A549 (cell line): ENCODE results near the gene PCGF5. TPM values are rescaled to one million over a fixed set of nuclear protein-coding genes. Genes with fewer than 3 reads are reported as not detected.
"Not testable (repeated sequence)": the region's sequence is repeated elsewhere in the genome, so short reads cannot be mapped to it uniquely, and the experiment has no call there.

Experiments used
- ATAC-seq, 2 experiments: fragments of 200-7000 bp in 1 of 2; fragments of >200 bp in 1 of 2; cut with Nextera tagmentation in 1 of 2; cut with Tn5 transposase in 1 of 2; 3 replicates each; pipeline versions ENCODE4 v1.8.0 to v1.9.1; 2018 to 2020; ENCODE audit warnings: mild to moderate bottlenecking in 1 of 2, moderate library complexity in 1 of 2
- CTCF ChIA-PET: fragments of 300-600 bp; sonication (Branson Sonifier 250); formaldehyde crosslinking; extraction: SDS; loops from one replicate; lab custom pipeline; 2021; ENCODE audit warnings: antibody characterized with exemption, inconsistent platforms; lab: Yijun Ruan, JAX
- POLR2A ChIA-PET: fragments of 350-600 bp; formaldehyde crosslinking; extraction: SDS; loops from one replicate; lab custom pipeline; 2021; ENCODE audit warnings: antibody characterized with exemption, inconsistent platforms; lab: Yijun Ruan, JAX
- DNase-seq, 2 experiments: peaks; one replicate each; pipeline versions ENCODE4 v3.0.0 to v3.0.0-alpha.2; 2011 to 2016; ENCODE audit warnings: low read depth in 1 of 2, low spot score in 1 of 2
- FAIRE-seq: peaks from 2 replicates; lab custom pipeline; 2011; peaks lifted over from hg19 to GRCh38; lab: Jason Lieb, UNC
- H3K27ac ChIP-seq, 2 experiments: fragments of >200 bp; sonication (Bioruptor Twin); formaldehyde crosslinking; 3 replicates each; pipeline ENCODE4 v1.5.1; 2016 to 2017
- H3K4me1 ChIP-seq: fragments of >200 bp; sonication (Bioruptor Twin); formaldehyde crosslinking; 3 replicates; pipeline ENCODE4 v1.6.1; 2016
- H3K4me2 ChIP-seq: fragments of >200 bp; sonication (Bioruptor Twin); formaldehyde crosslinking; 3 replicates; pipeline ENCODE4 v1.6.1; 2016
- H3K4me3 ChIP-seq: fragments of >200 bp; sonication (Bioruptor Twin); formaldehyde crosslinking; 3 replicates; pipeline ENCODE4 v1.5.1; 2016
- H3K9me3 ChIP-seq: fragments of >200 bp; sonication (Bioruptor Twin); formaldehyde crosslinking; 3 replicates; pipeline ENCODE4 v1.6.1; 2016
- BHLHE40 ChIP-seq: IDR thresholded peaks from 2 replicates; pipeline ENCODE4 v1.6.1; 2012; ENCODE audit warnings: low read depth, low read length, inconsistent platforms
- CHD2 ChIP-seq: fragments of 150-350 bp; IDR thresholded peaks from 2 replicates; pipeline ENCODE4 v1.6.1; 2014; ENCODE audit warnings: low read length; ENCODE audit not compliant: partially characterized antibody
- CHD4 ChIP-seq: fragments of 200-600 bp; sonication (generic); IDR thresholded peaks from 2 replicates; pipeline ENCODE4 v1.6.1; 2016; ENCODE audit warnings: antibody characterized with exemption, mild to moderate bottlenecking, borderline replicate concordance
- EHMT2 ChIP-seq: fragments of 200-600 bp; sonication (generic); IDR thresholded peaks from 2 replicates; pipeline ENCODE4 v1.6.1; 2016; ENCODE audit warnings: antibody characterized with exemption, low read depth, mild to moderate bottlenecking, moderate library complexity
- ESRRA ChIP-seq: fragments of 150-350 bp; IDR thresholded peaks from 2 replicates; pipeline ENCODE4 v1.6.1; 2014; ENCODE audit warnings: mild to moderate bottlenecking, low read length, borderline replicate concordance
- HOXB13 ChIP-seq: fragments of 250-450 bp; sonication (Bioruptor Pico); IDR thresholded peaks from 2 replicates; pipeline ENCODE4 v1.5.0; 2020; ENCODE audit warnings: low read depth, mild to moderate bottlenecking, moderate library complexity
- JUNB ChIP-seq: fragments of >200 bp; sonication (Bioruptor Twin); formaldehyde crosslinking; IDR thresholded peaks from 2 replicates; pipeline ENCODE4 v1.6.1; 2016
- KDM5A ChIP-seq: fragments of 200-600 bp; sonication (generic); IDR thresholded peaks from 2 replicates; pipeline ENCODE4 v1.6.1; 2016; ENCODE audit warnings: antibody characterized with exemption, mild to moderate bottlenecking
- MAFK ChIP-seq: fragments of 450-650 bp; IDR thresholded peaks from 2 replicates; pipeline ENCODE4 v1.6.1; 2014; ENCODE audit not compliant: partially characterized antibody
- MAZ ChIP-seq: fragments of 150-350 bp; IDR thresholded peaks from 2 replicates; pipeline ENCODE4 v1.6.1; 2014; ENCODE audit warnings: antibody characterized with exemption, low read depth, low read length, borderline replicate concordance
- NPAS2 ChIP-seq: fragments of 250-450 bp; sonication (Bioruptor Pico); IDR thresholded peaks from 2 replicates; pipeline ENCODE4 v1.8.0; 2022; ENCODE audit warnings: mild to moderate bottlenecking, moderate library complexity, borderline replicate concordance
- PHF8 ChIP-seq: fragments of 200-600 bp; sonication (generic); IDR thresholded peaks from 2 replicates; pipeline ENCODE4 v1.6.1; 2016; ENCODE audit warnings: low read depth, mild to moderate bottlenecking, antibody characterized with exemption, moderate library complexity, borderline replicate concordance
- POLR2AphosphoS2 ChIP-seq: conservative IDR thresholded peaks from 2 replicates; pipeline ENCODE4 v1.6.1; 2012; ENCODE audit warnings: low read length, improper control_type of control experiment, inconsistent platforms
- RFX5 ChIP-seq: fragments of 450-650 bp; IDR thresholded peaks from 2 replicates; pipeline ENCODE4 v1.7.1; 2014; ENCODE audit warnings: antibody characterized with exemption, mild to moderate bottlenecking, moderate library complexity
- SMC3 ChIP-seq: fragments of >200 bp; sonication (Bioruptor Twin); formaldehyde crosslinking; IDR thresholded peaks from 3 replicates; pipeline ENCODE4 v1.6.1; 2018; ENCODE audit warnings: inconsistent platforms
- TFCP2L1 ChIP-seq: fragments of 250-450 bp; sonication (Bioruptor Pico); IDR thresholded peaks from 2 replicates; pipeline ENCODE4 v1.5.0; 2021; ENCODE audit warnings: mild to moderate bottlenecking
- TP53 ChIP-seq: fragments of 250-450 bp; sonication (Bioruptor Pico); IDR thresholded peaks from 2 replicates; pipeline ENCODE4 v1.5.0; 2021; ENCODE audit warnings: mild to moderate bottlenecking, moderate library complexity
- ZC3H11A ChIP-seq: fragments of 450-650 bp; IDR thresholded peaks from 2 replicates; pipeline ENCODE4 v1.6.1; 2014; ENCODE audit warnings: antibody characterized with exemption, mild to moderate bottlenecking
- ZFP36 ChIP-seq: fragments of 450-650 bp; IDR thresholded peaks from 2 replicates; pipeline ENCODE4 v1.6.1; 2014; ENCODE audit warnings: borderline replicate concordance; ENCODE audit not compliant: partially characterized antibody
- ZNF302 ChIP-seq: fragments of 250-450 bp; sonication (Bioruptor Pico); IDR thresholded peaks from 2 replicates; pipeline ENCODE4 v1.9.0; 2021; ENCODE audit warnings: inconsistent platforms, mild to moderate bottlenecking, moderate library complexity
- ZSCAN20 ChIP-seq: fragments of 250-450 bp; sonication (Bioruptor Pico); IDR thresholded peaks from 2 replicates; pipeline ENCODE4 v1.8.0; 2022; ENCODE audit warnings: mild to moderate bottlenecking, moderate library complexity
- WGBS: methylation state at CpG from one replicate; pipeline ENCODE4 v1.1.6; 2017; ENCODE audit errors: missing lambda C conversion rate; 5-methylcytosine and 5-hydroxymethylcytosine counted together
- polyA plus RNA-seq, 4 experiments: library from polyadenylated mRNA; depleted of rRNA in 3 of 4; stranded (reverse); fragments of >200 nt; fragmentation: RNase III in 1 of 4; extraction: RNeasy Plus Mini Kit Qiagen cat#74134 plus additional on column Dnase treatment in 1 of 4; gene quantifications; 2 replicates in 3 of 4; 3 replicates in 1 of 4; pipeline ENCODE4 v1.2.3, GENCODE V29; 2011 to 2017
- TF ChIP-seq, protein P1 (sequence below): fragments of 150-350 bp; IDR thresholded peaks from 2 replicates; pipeline ENCODE4 v1.6.1; 2014; ENCODE audit warnings: low read depth, mild to moderate bottlenecking, low read length
- TF ChIP-seq, protein P2 (sequence below): IDR thresholded peaks from 2 replicates; pipeline ENCODE4 v1.6.1; 2012
- TF ChIP-seq, protein P3 (sequence below): fragments of 450-650 bp; IDR thresholded peaks from 2 replicates; pipeline ENCODE4 v1.6.1; 2014; ENCODE audit warnings: antibody characterized with exemption
- TF ChIP-seq, protein P4 (sequence below): fragments of 250-450 bp; sonication (Bioruptor Pico); IDR thresholded peaks from 2 replicates; pipeline ENCODE4 v1.5.0; 2020; ENCODE audit warnings: low read depth, mild to moderate bottlenecking, moderate library complexity

The PCGF5 gene
- polyA plus RNA-seq, 2 of the 4 experiments (the other 2 are of a cell fraction), result 28.5 to 39.9 TPM

DNA sequence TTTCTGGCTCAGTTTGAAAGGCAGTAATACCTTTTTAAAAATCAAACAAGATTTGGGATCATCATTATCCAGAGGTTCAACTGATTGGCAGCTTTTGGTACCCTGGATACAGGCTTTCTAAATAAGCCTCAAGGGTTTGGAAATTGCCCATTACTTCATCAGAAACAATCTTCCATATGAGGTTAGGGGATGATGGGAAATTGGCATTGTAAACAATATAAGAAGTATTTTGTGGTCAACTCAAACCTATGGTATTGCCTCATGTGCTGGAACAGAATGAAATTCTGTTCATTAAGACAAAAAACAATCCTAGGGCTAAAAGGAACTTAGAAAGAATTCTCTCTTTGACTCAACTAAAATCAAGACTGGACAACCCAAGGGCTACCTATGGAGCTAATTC, 97.1 kb downstream of the PCGF5 start:
- Histone ChIP-seq H3K4me1 (no peaks in the 10 kb centered on the region), H3K4me2 (no peak overlapping the region), H3K9me3 (no peaks in the 10 kb centered on the region; the same call in 2 of the 3 replicates), H3K4me3 (no peak overlapping the region), H3K27ac (no peak overlapping the region)
- DNase-seq (no peak), FAIRE-seq (no peak), ATAC-seq (no peak)
- POLR2A ChIA-PET, result no interaction called here
- TF ChIP-seq TP53 (CRISPR knock-in tag) (no peak), ZNF302 (CRISPR knock-in tag) (no peak), SMC3 (no peak), ZC3H11A (no peak), MAZ (no peak), KDM5A (no peak), PHF8 (no peak), HOXB13 (CRISPR knock-in tag) (no peak), EHMT2 (no peak), CHD2 (no peak), MAFK (no peak), NPAS2 (CRISPR knock-in tag) (no peak), POLR2AphosphoS2 (no peak), ZFP36 (no peak), RFX5 (no peak)
- TF ChIP-seq, protein P1, sequence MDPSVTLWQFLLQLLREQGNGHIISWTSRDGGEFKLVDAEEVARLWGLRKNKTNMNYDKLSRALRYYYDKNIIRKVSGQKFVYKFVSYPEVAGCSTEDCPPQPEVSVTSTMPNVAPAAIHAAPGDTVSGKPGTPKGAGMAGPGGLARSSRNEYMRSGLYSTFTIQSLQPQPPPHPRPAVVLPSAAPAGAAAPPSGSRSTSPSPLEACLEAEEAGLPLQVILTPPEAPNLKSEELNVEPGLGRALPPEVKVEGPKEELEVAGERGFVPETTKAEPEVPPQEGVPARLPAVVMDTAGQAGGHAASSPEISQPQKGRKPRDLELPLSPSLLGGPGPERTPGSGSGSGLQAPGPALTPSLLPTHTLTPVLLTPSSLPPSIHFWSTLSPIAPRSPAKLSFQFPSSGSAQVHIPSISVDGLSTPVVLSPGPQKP, result no peak
- TF ChIP-seq, protein P2, sequence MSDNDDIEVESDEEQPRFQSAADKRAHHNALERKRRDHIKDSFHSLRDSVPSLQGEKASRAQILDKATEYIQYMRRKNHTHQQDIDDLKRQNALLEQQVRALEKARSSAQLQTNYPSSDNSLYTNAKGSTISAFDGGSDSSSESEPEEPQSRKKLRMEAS, result no peak
- CTCF ChIA-PET, result interaction anchor here (10.8 kb wide), 1 partner anchor 19 kb away, joined by 94 read pairs; no protein-coding TSS in a partner anchor

DNA sequence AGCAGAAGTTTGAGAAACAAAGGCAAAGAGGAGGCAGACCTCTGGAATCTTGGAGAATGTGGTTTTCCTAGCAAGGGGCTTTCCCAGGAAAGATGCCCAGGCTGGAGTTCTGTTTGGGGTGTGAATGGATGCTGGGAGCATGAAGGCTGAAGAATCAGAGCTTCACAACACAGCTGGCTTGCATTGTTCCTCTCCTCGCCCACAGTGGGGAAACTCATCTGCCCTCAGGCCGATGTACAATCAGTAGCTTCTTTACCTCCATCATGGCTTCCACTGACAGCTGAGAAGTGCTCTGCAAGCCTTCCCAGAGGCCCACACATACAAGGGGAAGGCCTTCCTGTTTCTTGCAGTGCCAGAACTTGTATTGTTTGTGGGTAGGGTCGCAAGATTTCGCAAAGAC, 98.9 kb downstream of the PCGF5 start:
- TF ChIP-seq TFCP2L1 (no peak), ZSCAN20 (CRISPR knock-in tag) (no peak), ESRRA (no peak), KDM5A (no peak), BHLHE40 (no peak), JUNB (no peak), CHD4 (no peak)
- TF ChIP-seq, protein P3, sequence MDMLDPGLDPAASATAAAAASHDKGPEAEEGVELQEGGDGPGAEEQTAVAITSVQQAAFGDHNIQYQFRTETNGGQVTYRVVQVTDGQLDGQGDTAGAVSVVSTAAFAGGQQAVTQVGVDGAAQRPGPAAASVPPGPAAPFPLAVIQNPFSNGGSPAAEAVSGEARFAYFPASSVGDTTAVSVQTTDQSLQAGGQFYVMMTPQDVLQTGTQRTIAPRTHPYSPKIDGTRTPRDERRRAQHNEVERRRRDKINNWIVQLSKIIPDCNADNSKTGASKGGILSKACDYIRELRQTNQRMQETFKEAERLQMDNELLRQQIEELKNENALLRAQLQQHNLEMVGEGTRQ, result no peak
- TF ChIP-seq, protein P4, sequence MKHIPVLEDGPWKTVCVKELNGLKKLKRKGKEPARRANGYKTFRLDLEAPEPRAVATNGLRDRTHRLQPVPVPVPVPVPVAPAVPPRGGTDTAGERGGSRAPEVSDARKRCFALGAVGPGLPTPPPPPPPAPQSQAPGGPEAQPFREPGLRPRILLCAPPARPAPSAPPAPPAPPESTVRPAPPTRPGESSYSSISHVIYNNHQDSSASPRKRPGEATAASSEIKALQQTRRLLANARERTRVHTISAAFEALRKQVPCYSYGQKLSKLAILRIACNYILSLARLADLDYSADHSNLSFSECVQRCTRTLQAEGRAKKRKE (CRISPR knock-in tag), result no peak
- H3K27ac ChIP-seq, result no peak overlapping the region
- H3K9me3 ChIP-seq, result no peaks in the 10 kb centered on the region; the same call in 2 of the 3 replicates
- no peaks in the 10 kb centered on the region for H3K4me1 ChIP-seq
- CTCF ChIA-PET, result interaction anchor here (10.8 kb wide), 1 partner anchor 21 kb away, joined by 94 read pairs; no protein-coding TSS in a partner anchor
- no peak overlapping the region for H3K4me3 ChIP-seq
- H3K4me2 ChIP-seq, result no peak overlapping the region
- WGBS, result 77% methylated on average over 4 of the region's 4 CpGs
- ATAC-seq, result no peak
- no peak for FAIRE-seq
- POLR2A ChIA-PET, result no interaction called here
- no peak for DNase-seq

DNA sequence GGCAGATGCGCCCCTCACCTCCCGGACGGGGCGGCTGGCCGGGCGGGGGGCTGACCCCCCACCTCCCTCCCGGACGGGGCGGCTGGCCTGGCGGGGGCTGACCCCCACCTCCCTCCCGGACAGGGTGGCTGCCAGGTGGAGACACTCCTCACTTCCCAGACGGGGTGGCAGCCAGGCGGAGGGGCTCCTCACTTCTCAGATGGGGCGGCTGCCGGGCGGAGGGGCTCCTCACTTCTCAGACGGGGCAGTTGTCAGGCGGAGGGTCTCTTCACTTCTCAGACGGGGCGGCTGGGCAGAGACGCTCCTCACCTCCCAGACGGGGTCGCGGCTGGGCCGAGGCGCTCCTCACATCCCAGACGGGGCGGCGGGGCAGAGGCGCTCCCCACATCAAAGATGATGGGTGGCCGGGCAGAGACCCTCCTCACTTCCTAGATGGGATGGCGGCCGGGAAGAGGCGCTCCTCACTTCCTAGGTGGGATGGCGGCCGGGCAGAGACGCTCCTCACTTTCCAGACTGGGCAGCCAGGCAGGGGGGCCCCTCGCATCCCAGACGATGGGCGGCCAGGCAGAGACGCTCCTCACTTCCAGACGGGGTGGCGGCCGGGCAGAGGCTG, 102.9 kb downstream of the PCGF5 start:
- DNase-seq, POLR2A ChIA-PET, H3K27ac ChIP-seq, H3K4me2 ChIP-seq, H3K4me3 ChIP-seq, CTCF ChIA-PET, ATAC-seq, H3K9me3 ChIP-seq, H3K4me1 ChIP-seq, FAIRE-seq: not testable (repeated sequence)
- WGBS, result 70% methylated on average over 13 of the region's 44 CpGs
